Anterior cingulate cortex (tissue), 58 donors: ENCODE data around the gene CROCC.

Experiments
- DNase-seq, 58 donors: peaks; one replicate each; lab custom pipeline; 2025; lab: John Stamatoyannopoulos, UW

Gene CROCC

DNA sequence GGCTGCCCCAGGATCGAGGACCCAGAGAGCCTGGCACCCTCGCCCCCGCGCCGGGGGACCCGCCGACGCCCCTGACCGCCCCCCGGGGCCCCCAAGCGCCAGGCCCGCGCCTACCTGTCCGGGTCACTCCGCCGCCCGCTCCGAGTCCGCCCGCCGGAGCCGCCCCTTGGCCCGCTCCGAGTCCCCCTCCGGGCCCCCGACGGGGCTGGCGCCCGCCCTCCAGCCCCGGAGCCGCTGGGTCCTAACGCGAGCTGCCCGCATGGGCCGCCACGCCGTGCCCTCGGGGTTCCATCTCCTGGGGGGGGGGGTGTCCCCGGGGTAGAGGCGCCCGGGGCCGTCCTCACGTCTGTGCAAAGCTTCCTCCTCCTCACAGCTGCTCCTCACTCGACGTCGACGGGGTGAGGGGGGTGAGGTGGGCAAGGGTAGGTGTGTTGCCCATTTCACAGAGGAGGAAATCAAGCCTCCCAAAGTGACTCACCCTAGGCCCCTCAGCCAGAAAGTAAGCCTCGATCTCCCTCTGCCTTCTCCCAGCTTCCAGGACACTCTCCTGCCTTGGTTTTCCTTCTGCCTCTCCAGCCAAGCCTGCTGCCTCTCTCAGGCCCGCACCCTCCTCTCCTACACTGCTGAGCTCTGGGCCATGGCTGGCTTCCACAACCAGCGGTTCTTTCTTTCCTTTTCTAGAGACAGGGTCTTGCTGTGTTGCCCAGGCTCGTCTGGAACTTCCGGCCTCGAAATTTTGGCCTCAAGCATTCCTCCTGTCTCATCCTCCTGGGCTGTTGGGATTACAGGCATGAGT, 58.9 kb downstream of the CROCC start, which contains the start of gene MFAP2:
MFAP2 (minus strand) TSS at position 148 of the 796 bp plus-strand sequence. CDS start 2,347 bp downstream, outside the sequence.
- DNase-seq, result no peak

DNA sequence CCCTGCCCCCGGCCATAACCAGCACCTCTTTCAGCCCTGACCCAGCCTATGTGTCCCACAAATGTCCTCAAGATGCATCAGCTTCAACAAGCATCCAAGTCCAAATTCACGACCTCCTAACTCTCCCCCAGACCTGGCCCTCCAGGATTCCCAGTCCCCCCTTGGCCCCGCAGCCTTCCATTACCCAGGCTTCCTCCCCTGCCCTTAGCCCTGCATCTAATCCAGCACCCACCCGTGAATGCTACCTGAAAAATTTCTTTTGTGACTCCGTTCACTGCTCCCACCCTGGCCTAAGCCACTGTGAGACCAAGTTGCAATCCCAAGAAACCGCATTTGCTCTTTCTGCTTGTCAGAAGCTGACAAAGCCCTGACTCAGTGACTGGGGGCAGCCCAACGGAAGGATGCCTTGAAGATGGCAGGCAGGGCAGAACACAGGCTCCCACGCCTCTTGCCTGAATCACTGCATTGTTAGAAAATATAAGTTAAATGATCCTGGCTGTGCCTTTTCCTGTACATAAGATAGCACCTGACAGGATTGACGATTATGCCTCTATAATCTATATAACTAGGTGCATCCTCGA, 59.6 kb downstream of the CROCC start:
- DNase-seq, result no peak

DNA sequence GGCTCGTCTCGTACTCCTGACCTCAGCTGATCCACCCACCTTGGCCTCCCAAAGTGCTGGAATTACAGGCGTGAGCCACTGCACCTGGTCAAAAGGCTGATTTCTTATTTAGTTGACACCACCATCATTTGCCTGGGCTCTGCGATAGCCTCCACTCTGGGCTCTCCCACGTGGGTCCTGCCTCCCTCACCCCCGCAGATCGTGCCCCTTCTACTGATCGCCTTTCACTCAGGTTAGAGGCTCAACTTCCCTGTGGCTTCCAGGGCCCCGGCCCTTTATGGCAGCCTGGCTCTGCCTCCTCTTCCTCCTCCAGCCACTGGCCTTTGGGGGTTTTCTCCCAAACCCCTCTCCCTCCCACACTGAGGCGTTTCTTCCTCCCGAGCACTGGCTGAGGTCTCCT, 61.2 kb downstream of the CROCC start:
- no peak for DNase-seq

DNA sequence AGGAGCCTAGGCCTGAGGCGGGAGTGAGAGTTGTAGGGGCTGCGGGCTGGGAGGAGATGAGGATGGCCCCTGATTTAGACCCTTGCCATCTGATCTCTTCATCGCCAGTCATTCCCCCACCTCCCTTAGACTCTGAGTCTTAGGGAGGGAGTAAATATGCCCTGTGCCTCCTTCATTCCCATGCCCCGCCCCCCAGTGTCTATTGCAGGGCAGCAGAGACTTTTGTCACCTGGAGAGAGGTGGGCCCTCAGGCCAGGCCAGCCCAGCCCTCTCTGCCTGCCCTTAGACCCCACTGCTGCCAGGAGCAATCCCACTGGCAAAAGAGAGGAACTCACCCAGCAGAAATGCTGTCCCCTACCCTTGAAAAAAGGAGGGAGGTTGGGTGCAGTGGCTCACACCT, 61.9 kb downstream of the CROCC start:
- DNase-seq, result no peak

DNA sequence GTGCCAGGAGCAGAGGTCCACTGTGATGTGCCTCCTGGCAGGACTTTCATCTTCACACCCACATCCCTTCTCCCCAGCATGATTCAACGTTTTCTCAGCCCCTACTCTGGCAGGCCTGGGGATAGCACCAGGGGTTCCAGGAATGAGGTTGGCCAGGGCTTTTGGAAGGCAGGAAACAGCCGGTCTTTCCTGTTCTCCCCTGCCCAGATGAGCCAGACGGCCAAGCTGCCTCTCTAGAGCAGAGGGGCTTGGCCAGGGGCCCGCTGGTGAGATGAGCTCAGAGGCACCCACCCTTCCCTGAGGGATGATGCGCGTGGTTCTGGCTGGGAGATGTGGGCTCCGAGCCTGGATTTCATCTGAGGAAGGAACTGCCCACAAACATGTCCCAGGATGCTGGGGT, 63.0 kb downstream of the CROCC start:
- peak in 16 of 58 donors; percentile 13 to 68 (median 20) for DNase-seq

DNA sequence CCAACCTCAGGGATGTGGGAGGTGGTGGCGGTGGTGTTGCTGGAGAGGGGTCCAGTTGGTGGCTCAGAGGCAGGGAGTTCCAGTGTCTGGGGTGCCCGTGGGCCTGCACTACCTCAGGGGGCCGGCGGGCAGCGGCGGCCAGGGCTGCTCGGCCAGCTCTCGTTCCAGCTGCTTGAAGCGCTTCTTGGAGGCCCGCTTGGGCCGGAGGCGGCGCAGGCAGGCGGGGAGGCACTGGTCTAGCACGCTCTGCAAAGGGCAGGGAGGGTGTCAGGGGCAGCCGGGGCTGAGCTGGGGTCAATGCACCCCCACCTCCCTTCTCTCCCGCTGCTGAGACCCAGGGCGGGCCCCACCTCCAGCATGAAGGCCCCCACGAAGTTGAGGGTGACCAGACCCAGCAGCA, 64.4 kb downstream of the CROCC start:
- no peak for DNase-seq

DNA sequence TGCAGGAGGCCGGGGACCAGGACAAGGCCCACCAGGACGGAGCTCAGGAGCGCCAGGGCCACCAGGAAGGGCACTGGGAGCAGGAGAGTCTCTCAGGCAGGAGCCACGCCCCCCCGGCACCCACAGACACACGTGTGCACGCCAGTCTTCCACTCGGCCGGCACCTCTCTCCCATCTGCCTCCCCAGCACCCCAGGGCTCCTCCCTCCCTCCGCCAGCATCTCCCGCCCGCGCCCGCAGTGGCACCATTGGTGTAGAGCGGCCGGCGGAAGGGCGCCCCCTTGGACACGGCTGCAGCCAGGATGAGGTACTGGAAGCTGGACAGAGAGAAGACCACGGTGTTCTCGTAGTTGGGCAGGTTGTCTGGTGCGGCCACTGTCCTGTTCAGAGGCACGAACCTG, 64.8 kb downstream of the CROCC start:
- no peak for DNase-seq

DNA sequence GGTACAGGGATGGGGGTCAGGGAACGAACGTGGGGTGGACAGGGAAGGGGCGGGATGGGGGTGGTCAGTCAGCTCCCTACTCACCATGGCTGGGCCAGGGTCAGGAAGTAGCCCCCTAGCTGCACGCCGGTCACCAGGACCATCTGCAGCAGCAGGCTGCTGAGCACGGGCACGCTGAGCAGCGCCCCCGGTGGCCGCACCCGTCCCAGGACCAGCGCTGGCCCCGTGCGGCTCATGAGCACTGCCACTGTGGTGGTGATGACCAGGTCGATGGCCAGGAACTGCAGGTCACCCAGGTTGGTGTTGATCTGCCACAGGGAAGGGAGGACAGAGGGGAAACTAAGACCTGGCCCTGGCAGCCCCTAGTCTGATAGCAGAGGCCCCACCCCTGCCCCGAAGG, 65.2 kb downstream of the CROCC start:
- no peak for DNase-seq

DNA sequence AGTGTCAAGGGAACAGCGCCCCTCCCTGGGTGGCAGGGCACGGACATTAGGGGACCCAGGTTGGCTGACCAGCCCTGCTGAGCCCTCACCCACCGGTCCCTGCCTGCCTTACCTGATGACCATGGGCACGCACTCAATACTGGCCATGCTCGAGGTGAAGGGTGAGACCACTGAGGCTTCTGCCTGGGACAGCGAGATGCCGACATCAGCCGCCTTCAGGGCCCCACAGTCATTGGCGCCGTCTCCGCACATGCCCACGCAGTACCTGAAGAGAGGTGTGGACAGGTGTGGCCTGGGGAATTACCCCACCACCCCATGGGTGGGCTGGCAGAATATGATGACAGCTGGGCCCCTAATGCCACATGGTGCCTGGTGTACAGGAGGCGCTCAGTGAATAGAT, 66.5 kb downstream of the CROCC start:
- no peak for DNase-seq

DNA sequence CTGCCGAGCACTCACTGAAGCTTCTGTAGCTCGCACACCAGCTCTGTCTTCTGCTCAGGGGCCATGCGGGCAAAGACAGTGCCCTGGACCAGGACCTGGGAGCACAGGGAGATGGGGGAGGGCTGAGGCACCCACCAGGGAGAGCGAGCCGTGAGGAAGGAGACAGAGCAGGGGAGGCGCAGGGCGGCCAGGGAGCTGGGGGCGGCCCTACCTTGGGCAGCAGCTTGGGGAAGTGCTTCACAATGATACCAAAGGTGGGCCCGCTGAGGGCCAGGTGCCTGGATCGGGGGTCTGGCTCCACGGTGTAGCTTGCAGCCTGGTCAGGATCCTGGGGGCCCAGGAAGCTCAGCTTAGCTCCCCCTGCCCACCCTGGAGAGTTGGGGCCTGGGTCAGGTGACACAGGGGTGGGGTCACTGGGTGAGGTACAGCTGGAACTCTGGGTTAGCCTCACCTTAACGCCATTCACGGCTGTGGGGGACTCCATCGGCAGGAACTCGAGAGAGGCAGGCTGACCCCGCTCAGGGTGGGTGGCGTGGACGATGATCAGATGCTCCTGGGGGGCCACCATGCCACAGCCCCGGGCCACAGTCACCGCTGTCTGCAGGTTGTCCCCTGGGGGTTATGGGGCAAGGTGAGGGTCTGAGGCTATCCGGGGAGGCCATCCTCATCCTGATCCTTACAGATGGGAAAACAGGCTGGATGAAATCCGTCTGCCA, 68.1 kb downstream of the CROCC start:
- DNase-seq, result no peak

DNA sequence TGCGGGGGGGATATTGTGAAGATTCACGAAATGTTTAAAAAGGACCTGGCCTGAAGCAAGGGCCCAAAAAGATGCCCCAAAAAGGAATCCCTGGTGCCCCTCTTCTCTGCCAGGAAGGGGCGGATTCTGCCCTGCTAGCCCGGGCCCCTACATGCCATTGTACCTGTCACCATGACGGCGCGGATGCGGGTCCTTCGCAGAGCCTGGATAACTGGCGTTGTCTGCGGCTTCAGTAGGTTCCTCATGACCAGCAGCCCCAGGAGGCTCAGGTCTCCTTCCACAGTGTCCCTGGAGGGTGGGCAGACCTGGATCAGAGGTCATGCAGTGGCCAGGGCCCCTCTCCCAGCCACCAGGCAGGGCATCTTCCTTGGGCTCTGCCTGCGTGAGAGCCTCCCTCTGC, 69.8 kb downstream of the CROCC start:
- DNase-seq, result no peak

DNA sequence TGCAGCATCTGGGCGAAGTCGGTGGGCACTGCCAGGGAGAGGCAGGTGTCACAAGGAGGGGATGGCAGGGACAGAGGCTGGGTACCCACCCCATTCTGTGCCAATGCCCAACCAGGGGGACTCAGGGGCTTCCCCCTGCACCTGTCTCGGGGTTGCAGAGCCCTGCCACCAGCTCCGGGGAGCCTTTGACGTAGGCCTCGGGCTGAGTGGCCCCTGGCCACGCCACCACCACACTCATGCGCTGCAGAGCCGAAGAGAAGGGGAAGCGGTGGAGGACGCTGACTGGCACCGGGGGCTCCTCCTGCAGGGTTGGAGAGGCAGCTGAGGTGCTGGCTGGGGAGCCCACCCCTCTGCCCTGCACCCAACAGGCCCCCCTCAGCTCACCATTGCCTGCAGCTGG, 70.4 kb downstream of the CROCC start:
- no peak for DNase-seq

DNA sequence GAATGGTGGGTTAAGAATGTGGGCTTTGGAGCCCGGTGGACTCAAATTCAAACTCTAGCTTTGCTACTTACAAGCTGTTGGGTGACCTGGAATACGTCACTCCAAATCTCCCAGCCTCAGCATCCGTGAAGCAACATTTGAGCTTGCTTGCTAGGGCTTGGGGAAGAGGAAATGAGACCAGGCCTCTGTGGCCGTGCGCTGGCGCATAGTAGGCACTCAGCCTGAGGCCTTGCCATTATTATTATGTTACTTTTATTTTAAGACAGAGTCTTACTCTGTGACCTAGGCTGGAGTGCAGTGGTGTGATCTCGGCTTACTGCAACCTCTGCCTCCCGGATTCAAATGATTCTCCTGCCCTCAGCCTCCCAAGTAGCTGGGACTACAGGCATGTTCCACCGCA, 70.9 kb downstream of the CROCC start:
- DNase-seq, result no peak

DNA sequence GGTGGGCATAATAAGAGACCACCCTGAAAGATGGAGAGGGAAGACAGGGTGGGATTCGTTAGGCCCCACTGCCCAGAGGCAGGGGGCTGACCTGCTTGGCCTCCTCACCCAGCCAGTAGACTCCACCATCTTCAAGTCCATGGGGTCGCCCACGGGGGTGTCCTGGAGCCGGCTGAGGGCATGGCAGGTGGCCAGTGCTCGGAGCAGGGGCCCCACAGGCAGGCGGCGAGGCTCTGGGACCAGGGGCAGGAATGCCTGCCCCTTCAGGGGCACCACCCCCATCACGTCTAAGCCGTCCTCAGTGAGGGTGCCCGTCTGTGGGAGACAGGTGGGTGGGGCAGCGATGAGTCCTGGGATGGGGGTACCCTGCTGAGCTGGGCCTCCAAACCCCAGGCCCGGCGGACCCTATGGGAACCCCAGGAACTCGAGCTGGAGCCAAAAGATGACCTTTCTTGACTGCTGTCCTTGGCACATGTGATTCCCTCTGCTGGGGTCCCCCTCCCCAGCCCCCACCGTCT, 71.8 kb downstream of the CROCC start:
- no peak for DNase-seq

DNA sequence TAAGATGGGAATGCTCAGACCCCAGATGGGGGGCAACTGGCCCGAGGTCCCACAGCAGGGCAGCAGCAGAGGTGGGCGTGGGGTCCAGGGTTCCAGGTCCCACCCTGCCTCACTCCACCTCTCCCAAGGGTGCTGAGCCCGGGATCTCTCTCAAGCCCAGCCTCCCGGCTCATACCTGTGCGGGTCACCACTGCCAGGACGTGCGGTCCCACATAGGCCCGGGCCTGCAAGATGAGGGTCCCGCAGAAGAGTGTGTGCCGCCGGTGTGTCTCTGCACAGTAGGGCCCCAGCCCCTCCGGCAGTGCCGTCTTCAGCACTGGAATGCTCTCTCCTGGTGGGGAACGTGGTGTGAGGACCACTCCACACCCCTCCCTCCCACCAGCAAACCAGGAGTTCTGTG, 75.1 kb downstream of the CROCC start:
- DNase-seq, result no peak

DNA sequence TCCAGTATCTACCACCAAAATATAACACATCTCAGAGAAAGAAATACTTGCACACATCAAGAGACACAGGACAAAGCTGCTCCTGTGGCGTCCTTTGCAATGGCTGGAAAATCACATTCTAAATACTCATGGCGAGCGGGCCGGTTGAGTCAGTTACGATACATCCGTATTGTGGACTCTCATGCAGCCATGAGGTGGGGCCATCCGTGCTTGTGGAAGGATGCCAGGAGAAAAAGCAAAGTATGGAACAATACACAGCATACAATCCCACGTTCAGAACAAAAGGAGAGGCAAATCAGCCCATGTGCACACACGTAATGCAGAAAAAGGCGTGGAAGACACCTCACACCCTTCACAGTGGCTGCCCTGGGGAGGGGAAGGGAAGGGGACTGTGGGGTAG, 76.9 kb downstream of the CROCC start:
- no peak for DNase-seq

DNA sequence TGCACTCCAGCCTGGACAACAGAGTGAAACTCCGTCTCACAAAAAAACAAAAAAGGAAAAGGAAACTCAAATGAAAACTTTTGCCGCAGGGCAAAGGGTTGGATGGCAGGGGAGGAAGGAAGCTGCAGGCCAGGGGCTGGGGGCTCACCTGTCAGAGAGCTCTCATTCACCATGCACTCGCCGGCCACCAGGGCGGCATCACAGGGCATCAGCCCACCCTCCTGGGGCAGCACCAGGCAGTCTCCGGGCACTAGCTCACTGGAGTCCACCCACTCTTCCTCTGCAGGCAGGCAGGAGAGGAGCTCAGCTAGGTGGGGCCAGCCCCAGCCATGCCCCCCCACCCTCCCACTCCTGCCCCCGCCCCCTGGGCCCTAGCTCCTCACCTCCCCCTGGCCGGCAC, 78.1 kb downstream of the CROCC start:
- DNase-seq, result no peak

DNA sequence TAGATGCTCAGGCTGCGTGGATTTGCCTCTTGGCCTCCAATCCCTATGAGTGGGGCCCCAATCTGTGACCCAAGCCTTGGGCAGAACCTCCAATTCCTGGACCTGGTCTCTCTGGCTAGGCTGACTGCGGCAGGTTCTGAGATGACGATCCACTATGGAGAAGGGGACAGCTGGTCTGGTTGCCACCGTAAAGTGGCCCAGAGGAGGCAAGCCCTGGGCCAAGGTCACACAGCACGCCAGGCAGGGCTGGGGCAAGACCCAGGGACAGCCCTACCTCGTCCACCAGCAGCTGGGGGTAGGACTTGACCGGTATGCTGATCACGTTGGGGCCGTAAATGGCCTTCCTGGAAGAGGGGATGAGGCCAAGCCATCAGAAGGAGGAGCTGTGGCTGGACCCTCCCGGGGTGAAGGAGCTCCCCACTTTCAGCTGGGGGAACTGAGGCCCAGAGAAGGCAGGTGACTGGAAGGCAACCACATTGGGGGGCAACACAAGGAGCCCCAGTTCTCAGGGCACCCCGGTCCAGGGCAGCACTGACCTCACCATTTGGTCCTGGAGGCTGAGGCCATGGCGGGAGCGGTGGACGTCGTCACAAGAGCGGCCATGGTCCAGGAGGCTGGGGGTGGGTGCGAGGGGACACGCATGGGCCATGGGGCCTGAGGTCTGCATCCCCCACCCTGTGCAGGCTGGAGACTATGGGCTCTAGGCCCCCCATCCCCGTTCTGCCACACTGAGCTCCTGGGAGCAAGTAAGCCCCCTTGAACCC, 80.2 kb downstream of the CROCC start:
- DNase-seq, result no peak

DNA sequence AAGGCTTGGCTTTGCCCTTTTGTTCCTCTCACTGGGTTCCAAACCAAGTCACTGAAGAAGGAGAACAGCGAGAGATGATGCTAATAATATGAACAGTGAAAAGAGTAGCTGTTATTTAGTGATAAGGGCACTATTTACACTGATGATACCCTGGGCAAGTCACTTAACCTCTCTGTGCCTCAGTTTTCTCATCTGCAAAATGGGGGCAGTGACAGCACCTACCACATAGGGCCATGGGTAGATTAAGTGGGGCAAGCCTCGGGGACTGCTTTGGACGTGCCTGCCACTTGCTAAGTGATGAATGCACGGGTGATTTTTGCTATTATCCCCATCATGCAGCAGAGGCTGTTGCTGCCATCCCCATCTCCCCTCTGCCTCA, 80.8 kb downstream of the CROCC start:
- no peak for DNase-seq

DNA sequence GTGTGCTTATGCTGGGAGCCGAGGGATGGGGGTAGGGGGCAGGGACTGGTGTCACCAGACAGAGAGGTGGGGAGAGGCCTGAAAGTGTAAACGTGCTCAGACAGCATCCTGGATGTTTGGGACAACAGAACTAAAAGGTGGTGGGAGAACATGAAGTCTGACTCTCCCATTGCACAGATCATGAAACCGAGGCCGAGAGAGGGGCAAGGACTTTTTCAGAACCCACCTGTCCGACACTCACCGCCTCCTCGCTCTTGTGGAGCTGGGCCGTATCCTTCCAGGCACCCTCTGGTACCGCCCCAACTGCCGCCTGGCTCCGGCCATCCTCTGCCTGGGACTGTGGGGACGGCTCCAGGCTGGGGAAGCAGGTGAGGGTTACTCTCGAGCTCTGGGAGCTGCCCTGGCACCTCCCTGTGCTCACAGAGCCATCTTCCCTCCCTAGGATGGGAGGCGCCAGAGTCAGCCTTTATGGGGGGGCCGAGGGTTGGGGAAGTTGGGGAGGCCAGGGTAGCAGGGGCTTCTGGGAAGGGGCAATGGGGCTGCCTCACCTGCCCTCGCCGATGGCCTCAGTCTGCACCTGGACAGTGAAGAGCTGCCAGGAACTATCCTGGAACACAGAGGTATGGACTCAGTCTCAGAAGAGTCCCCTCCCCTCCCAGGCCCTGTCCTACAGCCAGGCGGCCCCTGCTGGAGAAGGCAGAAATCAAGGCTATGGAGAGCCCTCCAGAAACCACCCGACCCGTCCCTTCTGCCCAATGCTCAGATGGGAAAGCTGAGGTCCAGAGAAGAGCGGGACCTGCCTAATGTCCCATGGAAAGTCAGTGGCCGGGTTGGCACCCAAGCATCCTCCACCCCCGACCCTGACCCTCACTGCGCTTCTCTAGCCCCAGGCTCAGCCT, 83.0 kb downstream of the CROCC start:
- no peak for DNase-seq
